SK-N-SH treated with all-trans-retinoic acid at 6 μM for 48 hours (cell line): ENCODE data around the gene SYNGR3.

ENCODE experiments used
- ATAC-seq: fragments of 200-7000 bp; cut with Tn5 transposase; 3 replicates; pipeline ENCODE4 v1.9.1; 2020; ENCODE audit warnings: mild to moderate bottlenecking, moderate library complexity
- BACH2 ChIP-seq: fragments of 250-450 bp; sonication (Bioruptor Pico); IDR thresholded peaks from 2 replicates; pipeline ENCODE4 v1.9.0; 2021; ENCODE audit warnings: mild to moderate bottlenecking, borderline replicate concordance
- CREB5 ChIP-seq: fragments of 250-450 bp; sonication (Bioruptor Pico); IDR thresholded peaks from 2 replicates; pipeline ENCODE4 v1.5.1; 2020; ENCODE audit warnings: low read depth, mild to moderate bottlenecking, moderate library complexity
- CSDC2 ChIP-seq: fragments of 250-450 bp; sonication (Bioruptor Pico); IDR thresholded peaks from 2 replicates; pipeline ENCODE4 v1.5.0; 2020; ENCODE audit warnings: mild to moderate bottlenecking, moderate library complexity
- CSRNP3 ChIP-seq: fragments of 250-450 bp; sonication (Bioruptor Pico); IDR thresholded peaks from 2 replicates; pipeline ENCODE4 v1.5.1; 2021; ENCODE audit warnings: mild to moderate bottlenecking, moderate library complexity
- ESRRG ChIP-seq: fragments of 250-450 bp; sonication (Bioruptor Pico); IDR thresholded peaks from 2 replicates; pipeline ENCODE4 v1.6.1; 2021; ENCODE audit warnings: mild to moderate bottlenecking
- ISL1 ChIP-seq: fragments of 250-450 bp; sonication (Bioruptor Pico); IDR thresholded peaks from 2 replicates; pipeline ENCODE4 v2.1.2; 2022; ENCODE audit warnings: mild to moderate bottlenecking, moderate library complexity
- PATZ1 ChIP-seq: fragments of 250-450 bp; sonication (Bioruptor Pico); IDR thresholded peaks from 2 replicates; pipeline ENCODE4 v1.8.0; 2020; ENCODE audit warnings: mild to moderate bottlenecking, moderate library complexity, borderline replicate concordance
- PPARA ChIP-seq: fragments of 250-450 bp; sonication (Bioruptor Pico); IDR thresholded peaks from 2 replicates; pipeline ENCODE4 v1.5.0; 2020; ENCODE audit warnings: mild to moderate bottlenecking, borderline replicate concordance
- RARB ChIP-seq: fragments of 250-450 bp; sonication (Bioruptor Pico); IDR thresholded peaks from 2 replicates; pipeline ENCODE4 v1.8.0; 2021; ENCODE audit warnings: mild to moderate bottlenecking, moderate library complexity
- SNAI2 ChIP-seq: fragments of 250-450 bp; sonication (Bioruptor Pico); IDR thresholded peaks from 2 replicates; pipeline ENCODE4 v1.5.0; 2020; ENCODE audit warnings: mild to moderate bottlenecking, moderate library complexity
- TCF4 ChIP-seq: fragments of 250-450 bp; sonication (Bioruptor Pico); IDR thresholded peaks from 2 replicates; pipeline ENCODE4 v1.8.0; 2021; ENCODE audit warnings: mild to moderate bottlenecking, moderate library complexity, borderline replicate concordance
- TSHZ2 ChIP-seq: fragments of 250-450 bp; sonication (Bioruptor Pico); IDR thresholded peaks from 2 replicates; pipeline ENCODE4 v1.5.0; 2020; ENCODE audit warnings: mild to moderate bottlenecking, moderate library complexity
- ZC3H10 ChIP-seq: fragments of 250-450 bp; sonication (Bioruptor Pico); IDR thresholded peaks from 2 replicates; pipeline ENCODE4 v1.5.1; 2021; ENCODE audit warnings: mild to moderate bottlenecking, moderate library complexity
- ZFP30 ChIP-seq: fragments of 450-650 bp; formaldehyde crosslinking; IDR thresholded peaks from 2 replicates; pipeline ENCODE4 v1.5.0; 2022; ENCODE audit warnings: mild to moderate bottlenecking, moderate library complexity
- TF ChIP-seq, protein P1 (sequence below): fragments of 250-450 bp; sonication (Bioruptor Pico); IDR thresholded peaks from 2 replicates; pipeline ENCODE4 v1.8.0; 2021; ENCODE audit warnings: low read depth, mild to moderate bottlenecking, moderate library complexity, borderline replicate concordance

SYNGR3 gene

DNA sequence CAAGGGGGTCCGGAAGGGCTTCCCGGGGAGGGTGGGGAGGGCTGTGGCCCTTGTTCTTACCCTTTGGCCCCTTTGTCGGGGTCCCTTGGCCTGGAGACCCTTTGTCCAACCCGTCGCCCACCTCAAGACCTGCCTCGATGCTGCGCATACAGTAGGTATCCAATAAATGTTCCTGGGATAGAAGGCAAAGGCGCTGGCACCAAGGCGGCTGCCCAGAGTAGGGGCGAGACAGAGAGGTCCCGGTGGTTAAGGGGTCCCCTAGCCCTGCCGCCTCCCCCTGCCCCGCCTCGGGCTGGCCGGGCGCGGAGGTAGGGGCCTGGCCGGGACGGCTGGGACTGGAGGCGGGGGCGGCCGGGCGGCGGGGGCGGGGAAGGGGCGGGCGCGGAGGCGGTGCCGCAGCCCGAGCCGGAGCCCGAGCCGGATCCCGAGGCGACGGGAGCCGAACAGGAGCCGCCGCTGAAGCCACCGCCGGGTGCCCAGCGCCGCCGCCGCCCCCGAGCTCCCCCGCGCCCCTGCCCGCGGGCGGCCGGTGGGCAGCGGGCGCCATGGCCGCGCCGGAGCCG lies 36.8 kb downstream of the SYNGR3 start, which contains the start of gene NHERF2:
NHERF2 (plus strand) TSS at position 442 of the 563 bp plus-strand sequence; CDS start at position 546, 104 bp downstream.
- peak; percentile 4; the same call in 1 of the 3 replicates for ATAC-seq
- TF ChIP-seq ISL1 (CRISPR knock-in tag) (no peak), ESRRG (CRISPR knock-in tag) (no peak), PATZ1 (CRISPR knock-in tag) (no peak), BACH2 (CRISPR knock-in tag) (no peak), PPARA (no peak), SNAI2 (CRISPR knock-in tag) (no peak), CSRNP3 (no peak)

DNA sequence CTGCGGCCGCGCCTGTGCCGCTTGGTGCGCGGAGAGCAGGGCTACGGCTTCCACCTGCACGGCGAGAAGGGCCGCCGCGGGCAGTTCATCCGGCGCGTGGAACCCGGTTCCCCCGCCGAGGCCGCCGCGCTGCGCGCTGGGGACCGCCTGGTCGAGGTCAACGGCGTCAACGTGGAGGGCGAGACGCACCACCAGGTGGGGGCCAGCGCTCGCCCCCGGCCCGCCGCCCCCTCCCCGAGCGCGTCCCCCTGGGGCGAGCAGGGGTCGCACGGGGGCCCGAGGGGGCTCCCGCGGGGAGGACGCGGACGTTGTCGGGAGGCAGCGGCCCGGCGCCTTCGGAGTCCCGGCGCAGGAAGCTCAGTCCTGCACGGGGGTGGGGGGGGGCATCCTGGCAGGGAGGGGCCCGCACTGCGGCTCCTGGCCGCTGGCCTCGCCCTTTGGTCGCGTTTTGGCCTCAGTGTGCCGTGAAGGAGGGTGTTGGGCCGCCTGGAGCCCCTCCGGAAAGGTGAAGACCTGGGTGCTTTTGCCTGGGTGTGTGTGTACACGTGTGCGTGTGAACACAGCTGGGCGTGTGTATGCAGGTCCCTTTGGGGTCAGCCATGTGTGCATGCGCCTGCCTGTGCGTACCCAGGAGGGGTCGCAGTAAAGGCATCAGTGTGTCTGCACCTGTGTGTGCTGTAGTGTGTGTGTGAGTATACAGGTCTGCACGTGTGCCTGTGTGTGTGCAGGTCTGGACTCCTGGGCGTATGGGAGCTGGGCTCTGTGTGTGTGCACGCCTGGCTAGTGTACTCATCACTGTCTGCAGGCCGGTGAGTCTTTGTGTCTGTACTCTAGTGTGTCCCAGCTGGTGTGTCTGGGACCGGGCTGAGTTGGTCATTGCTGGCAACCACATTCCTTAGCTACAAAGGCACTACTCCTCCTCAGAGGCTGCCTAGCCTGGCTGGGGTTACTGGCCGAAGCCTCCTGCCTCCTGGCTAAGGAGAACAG lies 37.5 kb downstream of the SYNGR3 start:
- ATAC-seq, result peak; percentile 7
- TF ChIP-seq ZFP30 (CRISPR knock-in tag) (no peak), CSDC2 (CRISPR knock-in tag) (no peak), CREB5 (no peak)

GRCh38 chr16:2028146-2028545 lies 38.4 kb downstream of the SYNGR3 start:
- TF ChIP-seq ZFP30 (CRISPR knock-in tag) (no peak), ISL1 (CRISPR knock-in tag) (no peak), CREB5 (no peak), BACH2 (CRISPR knock-in tag) (no peak), SNAI2 (CRISPR knock-in tag) (no peak)
- TF ChIP-seq, protein P1, sequence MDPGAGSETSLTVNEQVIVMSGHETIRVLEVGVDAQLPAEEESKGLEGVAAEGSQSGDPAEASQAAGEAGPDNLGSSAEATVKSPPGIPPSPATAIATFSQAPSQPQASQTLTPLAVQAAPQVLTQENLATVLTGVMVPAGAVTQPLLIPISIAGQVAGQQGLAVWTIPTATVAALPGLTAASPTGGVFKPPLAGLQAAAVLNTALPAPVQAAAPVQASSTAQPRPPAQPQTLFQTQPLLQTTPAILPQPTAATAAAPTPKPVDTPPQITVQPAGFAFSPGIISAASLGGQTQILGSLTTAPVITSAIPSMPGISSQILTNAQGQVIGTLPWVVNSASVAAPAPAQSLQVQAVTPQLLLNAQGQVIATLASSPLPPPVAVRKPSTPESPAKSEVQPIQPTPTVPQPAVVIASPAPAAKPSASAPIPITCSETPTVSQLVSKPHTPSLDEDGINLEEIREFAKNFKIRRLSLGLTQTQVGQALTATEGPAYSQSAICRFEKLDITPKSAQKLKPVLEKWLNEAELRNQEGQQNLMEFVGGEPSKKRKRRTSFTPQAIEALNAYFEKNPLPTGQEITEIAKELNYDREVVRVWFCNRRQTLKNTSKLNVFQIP (CRISPR knock-in tag), result no peak

DNA sequence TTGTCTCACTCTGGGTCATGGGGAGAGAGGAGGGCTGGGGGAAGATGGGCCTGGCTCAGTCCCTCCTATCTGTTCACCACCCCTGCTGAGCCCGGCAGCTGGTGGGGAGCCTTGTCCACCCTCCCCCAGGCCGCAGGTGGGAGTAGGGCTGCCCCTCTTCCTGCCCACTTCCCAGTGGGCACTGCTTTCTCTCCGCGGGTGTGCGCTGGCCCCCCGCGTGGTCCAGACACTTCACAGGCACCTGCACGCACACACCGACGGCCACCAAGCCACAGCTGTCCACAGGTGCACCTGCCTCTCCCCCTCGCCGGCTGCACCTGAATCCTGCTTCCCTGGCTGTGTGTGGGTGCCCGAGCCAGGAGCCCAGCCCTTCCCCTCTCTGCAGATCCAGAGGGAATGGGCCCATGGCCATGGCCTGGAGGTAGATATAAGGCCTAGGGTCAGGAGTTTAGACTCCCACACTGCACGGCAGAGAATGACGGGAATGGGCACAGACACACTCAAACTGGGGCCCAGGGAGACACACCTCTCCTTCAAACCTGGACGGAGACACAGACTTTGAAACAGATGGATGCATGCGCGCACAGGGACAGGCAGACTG lies 39.0 kb downstream of the SYNGR3 start:
- ATAC-seq, result no peak
- TF ChIP-seq PPARA, result no peak
- no peak for TF ChIP-seq CREB5
- no peak for TF ChIP-seq TCF4 (CRISPR knock-in tag)
- TF ChIP-seq RARB (CRISPR knock-in tag), result no peak
- TF ChIP-seq, protein P1 (CRISPR knock-in tag), result no peak
- no peak for TF ChIP-seq ZC3H10 (CRISPR knock-in tag)
- no peak for TF ChIP-seq ZFP30 (CRISPR knock-in tag)
- TF ChIP-seq CSRNP3, result no peak
- TF ChIP-seq TSHZ2 (CRISPR knock-in tag), result no peak

More at GRCh38 chr16:2028146-2028545, 38.4 kb downstream of the SYNGR3 start:
- no peak for ATAC-seq
